HCT116 (cell line): ENCODE data around the gene DOCK3. TPM values are rescaled to one million over a fixed set of nuclear protein-coding genes. Genes with fewer than 3 reads are reported as not detected.

Experiments used
- ATAC-seq: fragments of 200-7000 bp; cut with Tn5 transposase; 2 replicates; pipeline ENCODE4 v1.9.1; 2020; ENCODE audit warnings: mild to moderate bottlenecking, moderate library complexity
- BruUV-seq: library from RNA; stranded (reverse); fragments of 400-500 nt; replicated peaks from 2 replicates; lab custom pipeline; 2021; lab: Mats Ljungman, UMichigan
- CTCF ChIA-PET: fragments of 300-600 bp; sonication (Branson Sonifier 250); formaldehyde crosslinking; loops from one replicate; lab custom pipeline; 2021; ENCODE audit warnings: antibody characterized with exemption; lab: Charles Lee
- POLR2A ChIA-PET: fragments of 300-600, 350-600 bp; sonication (Branson Sonifier 250); formaldehyde crosslinking; loops from one replicate; lab custom pipeline; 2021; ENCODE audit warnings: antibody characterized with exemption; lab: Charles Lee
- RAD21 ChIA-PET, 2 experiments: fragments of 300-600 bp; sonication (Branson Sonifier 250); formaldehyde crosslinking; loops; one replicate each; lab custom pipeline; 2023; ENCODE audit warnings: low total read pairs in 2 of 2; ENCODE audit not compliant: uncharacterized antibody in 2 of 2, unreplicated experiment in 2 of 2, low non-redundant PET in 1 of 2; lab: Charles Lee
- DNase-seq: peaks from one replicate; pipeline ENCODE4 v3.0.0-alpha.2; 2010; ENCODE audit warnings: low read depth, low spot score
- H2AFZ ChIP-seq: fragments of 200-600 bp; shearing (Covaris generic), sonication (generic); 2 replicates; pipeline ENCODE4 v1.6.1; 2017; ENCODE audit warnings: low read depth, mixed run types, mixed read lengths, antibody characterized with exemption, low read length; ENCODE audit not compliant: poor library complexity, severe bottlenecking
- H3K27ac ChIP-seq: 2 replicates; pipeline ENCODE4 v1.5.1; 2012; ENCODE audit warnings: low read depth, low read length
- H3K27me3 ChIP-seq: fragments of 200-600 bp; sonication (generic); 2 replicates; pipeline ENCODE4 v1.6.1; 2016; ENCODE audit warnings: mixed run types, low read length, mixed read lengths; ENCODE audit not compliant: insufficient read depth
- H3K36me3 ChIP-seq, 2 experiments: fragments of 200-500 bp in 1 of 2; fragments of 200-600 bp in 1 of 2; sonication (Bioruptor generic) in 1 of 2; sonication (generic) in 1 of 2; 2 replicates each; pipeline versions ENCODE4 v1.5.1 to v1.6.1; 2014 to 2016; ENCODE audit warnings: low read length in 2 of 2, inconsistent platforms in 1 of 2, mixed read lengths in 1 of 2, mixed run types in 1 of 2; ENCODE audit not compliant: insufficient read depth in 2 of 2, control insufficient read depth in 1 of 2
- H3K4me1 ChIP-seq, 2 experiments: fragments of 200-600 bp in 1 of 2; sonication (generic) in 1 of 2; 2 replicates each; pipeline versions ENCODE4 v1.5.1 to v1.6.1; 2012 to 2017; ENCODE audit warnings: low read length in 2 of 2, inconsistent platforms in 1 of 2, mild to moderate bottlenecking in 1 of 2, mixed read lengths in 1 of 2, mixed run types in 1 of 2, moderate library complexity in 1 of 2; ENCODE audit not compliant: insufficient read depth in 2 of 2, control insufficient read depth in 1 of 2
- H3K4me2 ChIP-seq: fragments of 200-600 bp; sonication (generic); 2 replicates; pipeline ENCODE4 v1.6.1; 2017; ENCODE audit warnings: mixed run types, low read length, mixed read lengths
- H3K4me3 ChIP-seq, 2 experiments: fragments of 200-600 bp in 1 of 2; sonication (generic) in 1 of 2; replicated peaks in 1 of 2; 2 replicates each; pipeline ENCODE4 v1.5.1; 2011 to 2016; ENCODE audit warnings: low read length in 2 of 2, control low read depth in 1 of 2, low read depth in 1 of 2, mild to moderate bottlenecking in 1 of 2, mixed read lengths in 1 of 2, mixed run types in 1 of 2
- H3K79me2 ChIP-seq: fragments of 200-600 bp; sonication (generic); 2 replicates; pipeline ENCODE4 v1.6.1; 2017; ENCODE audit warnings: mild to moderate bottlenecking, mixed run types, low read length, moderate library complexity, mixed read lengths; ENCODE audit not compliant: insufficient read depth
- H3K9ac ChIP-seq: fragments of 200-600 bp; sonication (generic); 2 replicates; pipeline ENCODE4 v1.6.1; 2016; ENCODE audit warnings: low read length, mixed read lengths
- H3K9me2 ChIP-seq: fragments of 200-600 bp; sonication (generic), shearing (Covaris generic); 2 replicates; pipeline ENCODE4 v1.6.1; 2017; ENCODE audit warnings: mixed run types, mild to moderate bottlenecking, moderate library complexity; ENCODE audit not compliant: insufficient read depth
- H3K9me3 ChIP-seq, 2 experiments: fragments of 200-500 bp in 1 of 2; fragments of 200-600 bp in 1 of 2; sonication (Bioruptor generic) in 1 of 2; sonication (generic) in 1 of 2; 2 replicates each; pipeline ENCODE4 v1.6.1; 2014 to 2017; ENCODE audit warnings: low read length in 2 of 2, mixed read lengths in 2 of 2, inconsistent platforms in 1 of 2, low read depth in 1 of 2, mild to moderate bottlenecking in 1 of 2, mixed run types in 1 of 2, moderate library complexity in 1 of 2; ENCODE audit not compliant: control insufficient read depth in 1 of 2, insufficient read depth in 1 of 2
- H4K20me1 ChIP-seq: fragments of 200-600 bp; sonication (generic), shearing (Covaris generic); 2 replicates; pipeline ENCODE4 v1.6.1; 2017; ENCODE audit warnings: mixed run types, mild to moderate bottlenecking, moderate library complexity; ENCODE audit not compliant: insufficient read depth
- CBX3 ChIP-seq: IDR thresholded peaks from 2 replicates; pipeline ENCODE4 v1.6.1; 2012; ENCODE audit warnings: low read depth
- EGR1 ChIP-seq: IDR thresholded peaks from 2 replicates; pipeline ENCODE4 v1.6.1; 2012; ENCODE audit warnings: low read depth
- ELF1 ChIP-seq: IDR thresholded peaks from 2 replicates; pipeline ENCODE4 v1.6.1; 2012; ENCODE audit warnings: low read depth, borderline replicate concordance
- POLR2A ChIP-seq: IDR thresholded peaks from 2 replicates; pipeline ENCODE4 v1.7.0; 2011; ENCODE audit warnings: borderline replicate concordance; ENCODE audit not compliant: insufficient read depth, insufficient read length; ENCODE audit errors: extremely low read depth
- POLR2AphosphoS5 ChIP-seq: IDR thresholded peaks from 2 replicates; pipeline ENCODE4 v1.6.1; 2011; ENCODE audit warnings: mild to moderate bottlenecking, low read depth, low read length, moderate library complexity
- RAD21 ChIP-seq: IDR thresholded peaks from 2 replicates; pipeline ENCODE4 v1.6.1; 2012; ENCODE audit warnings: low read depth, mild to moderate bottlenecking
- SP1 ChIP-seq: IDR thresholded peaks from 2 replicates; pipeline ENCODE4 v1.6.1; 2012; ENCODE audit warnings: low read depth
- YY1 ChIP-seq: IDR thresholded peaks from 2 replicates; pipeline ENCODE4 v1.6.1; 2011; ENCODE audit warnings: low read length, low read depth, moderate library complexity, mild to moderate bottlenecking; ENCODE audit not compliant: insufficient replicate concordance; ENCODE audit errors: extremely low read depth
- intact Hi-C: fragments of 100-400 bp; cut with micrococcal nuclease; formaldehyde crosslinking; loops from 2 replicates; pipeline ENCODE4 v1.10.0; 2022
- total RNA-seq: library from RNA; stranded (reverse); gene quantifications from one replicate; pipeline ENCODE4 v1.2.1, GENCODE V29; 2021; ENCODE audit not compliant: unreplicated experiment
- TF ChIP-seq, protein P1 (sequence below): IDR thresholded peaks from 2 replicates; pipeline ENCODE4 v1.6.1; 2012; ENCODE audit warnings: low read depth
- TF ChIP-seq, protein P2 (sequence below): IDR thresholded peaks from 2 replicates; pipeline ENCODE4 v1.6.1; 2012
- TF ChIP-seq, protein P3 (sequence below): IDR thresholded peaks from 2 replicates; pipeline ENCODE4 v1.6.1; 2012
- TF ChIP-seq, protein P4 (sequence below): IDR thresholded peaks from 2 replicates; pipeline ENCODE4 v1.6.1; 2011; ENCODE audit warnings: mild to moderate bottlenecking, low read length, moderate library complexity; ENCODE audit not compliant: insufficient replicate concordance; ENCODE audit errors: extremely low read depth

Gene DOCK3
- total RNA-seq, 1 experiment from 2014 or later, result 4.2 TPM

DNA sequence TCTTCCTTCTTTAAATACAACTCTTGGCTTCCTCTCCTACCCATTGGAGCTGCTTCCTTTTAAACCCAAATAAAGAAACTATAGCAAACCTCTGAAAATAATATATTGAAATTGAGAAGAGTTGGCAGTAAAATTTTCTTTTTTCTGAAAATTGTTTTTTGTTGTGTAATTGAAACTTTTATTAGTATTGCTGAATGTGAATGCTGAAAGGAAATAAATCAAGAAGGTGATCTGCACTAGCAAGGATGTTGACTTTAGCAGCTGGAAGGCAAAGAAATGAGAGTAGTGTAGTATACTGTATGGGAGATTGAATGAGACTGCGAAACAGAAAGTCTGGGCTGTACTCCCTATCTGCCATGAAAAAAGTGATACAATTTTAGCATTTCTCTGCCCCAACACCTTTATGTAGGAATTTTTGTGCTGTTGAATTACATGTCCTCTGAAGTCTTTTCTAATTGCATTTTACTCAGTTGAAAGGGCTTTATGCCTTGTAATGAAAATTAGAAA, 166.3 kb downstream of the DOCK3 start (continued):
- TF ChIP-seq, protein P1, sequence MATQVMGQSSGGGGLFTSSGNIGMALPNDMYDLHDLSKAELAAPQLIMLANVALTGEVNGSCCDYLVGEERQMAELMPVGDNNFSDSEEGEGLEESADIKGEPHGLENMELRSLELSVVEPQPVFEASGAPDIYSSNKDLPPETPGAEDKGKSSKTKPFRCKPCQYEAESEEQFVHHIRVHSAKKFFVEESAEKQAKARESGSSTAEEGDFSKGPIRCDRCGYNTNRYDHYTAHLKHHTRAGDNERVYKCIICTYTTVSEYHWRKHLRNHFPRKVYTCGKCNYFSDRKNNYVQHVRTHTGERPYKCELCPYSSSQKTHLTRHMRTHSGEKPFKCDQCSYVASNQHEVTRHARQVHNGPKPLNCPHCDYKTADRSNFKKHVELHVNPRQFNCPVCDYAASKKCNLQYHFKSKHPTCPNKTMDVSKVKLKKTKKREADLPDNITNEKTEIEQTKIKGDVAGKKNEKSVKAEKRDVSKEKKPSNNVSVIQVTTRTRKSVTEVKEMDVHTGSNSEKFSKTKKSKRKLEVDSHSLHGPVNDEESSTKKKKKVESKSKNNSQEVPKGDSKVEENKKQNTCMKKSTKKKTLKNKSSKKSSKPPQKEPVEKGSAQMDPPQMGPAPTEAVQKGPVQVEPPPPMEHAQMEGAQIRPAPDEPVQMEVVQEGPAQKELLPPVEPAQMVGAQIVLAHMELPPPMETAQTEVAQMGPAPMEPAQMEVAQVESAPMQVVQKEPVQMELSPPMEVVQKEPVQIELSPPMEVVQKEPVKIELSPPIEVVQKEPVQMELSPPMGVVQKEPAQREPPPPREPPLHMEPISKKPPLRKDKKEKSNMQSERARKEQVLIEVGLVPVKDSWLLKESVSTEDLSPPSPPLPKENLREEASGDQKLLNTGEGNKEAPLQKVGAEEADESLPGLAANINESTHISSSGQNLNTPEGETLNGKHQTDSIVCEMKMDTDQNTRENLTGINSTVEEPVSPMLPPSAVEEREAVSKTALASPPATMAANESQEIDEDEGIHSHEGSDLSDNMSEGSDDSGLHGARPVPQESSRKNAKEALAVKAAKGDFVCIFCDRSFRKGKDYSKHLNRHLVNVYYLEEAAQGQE, result no peak
- no peak for TF ChIP-seq YY1
- TF ChIP-seq, protein P2, sequence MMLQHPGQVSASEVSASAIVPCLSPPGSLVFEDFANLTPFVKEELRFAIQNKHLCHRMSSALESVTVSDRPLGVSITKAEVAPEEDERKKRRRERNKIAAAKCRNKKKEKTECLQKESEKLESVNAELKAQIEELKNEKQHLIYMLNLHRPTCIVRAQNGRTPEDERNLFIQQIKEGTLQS, result no peak
- TF ChIP-seq, all 23 proteins: peak for 0

DNA sequence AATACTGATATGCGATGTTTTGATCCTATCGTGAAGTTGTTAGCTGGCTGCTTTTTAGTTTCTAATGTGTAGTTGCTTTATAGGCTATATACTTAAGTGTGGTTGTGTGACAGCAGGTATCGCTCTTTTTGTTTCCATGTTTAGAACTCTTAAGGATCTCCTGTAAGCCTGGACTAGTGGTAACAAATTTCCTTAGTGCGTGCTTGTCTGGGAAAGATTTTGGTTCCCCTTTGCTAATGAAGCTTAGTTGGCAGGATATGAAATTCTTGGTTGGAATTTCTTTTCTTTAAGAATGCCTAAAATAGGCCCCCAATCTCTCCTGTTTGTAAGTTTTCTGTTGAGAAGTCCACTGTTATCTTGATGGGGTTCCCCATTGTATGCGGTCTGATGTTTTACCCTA, 173.6 kb downstream of the DOCK3 start:
- Histone ChIP-seq H3K36me3 (no peaks in the 10 kb centered on the region), H4K20me1 (no peaks in the 10 kb centered on the region), H3K27me3 (no peaks in the 10 kb centered on the region), H3K9me3 (peaks cover 0 to 5% of the 10 kb centered on the region in 2 experiments; a peak in 1 of 4 replicates), H3K4me3 (no peak overlapping the region), H3K9me2 (no peaks in the 10 kb centered on the region)
- ATAC-seq, result no peak
- no peak for DNase-seq
- TF ChIP-seq SP1 (no peak), POLR2A (no peak), POLR2AphosphoS5 (no peak), EGR1 (no peak), ELF1 (no peak), RAD21 (no peak), CBX3 (no peak)
- TF ChIP-seq, protein P3, sequence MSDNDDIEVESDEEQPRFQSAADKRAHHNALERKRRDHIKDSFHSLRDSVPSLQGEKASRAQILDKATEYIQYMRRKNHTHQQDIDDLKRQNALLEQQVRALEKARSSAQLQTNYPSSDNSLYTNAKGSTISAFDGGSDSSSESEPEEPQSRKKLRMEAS, result no peak
- TF ChIP-seq, protein P4, sequence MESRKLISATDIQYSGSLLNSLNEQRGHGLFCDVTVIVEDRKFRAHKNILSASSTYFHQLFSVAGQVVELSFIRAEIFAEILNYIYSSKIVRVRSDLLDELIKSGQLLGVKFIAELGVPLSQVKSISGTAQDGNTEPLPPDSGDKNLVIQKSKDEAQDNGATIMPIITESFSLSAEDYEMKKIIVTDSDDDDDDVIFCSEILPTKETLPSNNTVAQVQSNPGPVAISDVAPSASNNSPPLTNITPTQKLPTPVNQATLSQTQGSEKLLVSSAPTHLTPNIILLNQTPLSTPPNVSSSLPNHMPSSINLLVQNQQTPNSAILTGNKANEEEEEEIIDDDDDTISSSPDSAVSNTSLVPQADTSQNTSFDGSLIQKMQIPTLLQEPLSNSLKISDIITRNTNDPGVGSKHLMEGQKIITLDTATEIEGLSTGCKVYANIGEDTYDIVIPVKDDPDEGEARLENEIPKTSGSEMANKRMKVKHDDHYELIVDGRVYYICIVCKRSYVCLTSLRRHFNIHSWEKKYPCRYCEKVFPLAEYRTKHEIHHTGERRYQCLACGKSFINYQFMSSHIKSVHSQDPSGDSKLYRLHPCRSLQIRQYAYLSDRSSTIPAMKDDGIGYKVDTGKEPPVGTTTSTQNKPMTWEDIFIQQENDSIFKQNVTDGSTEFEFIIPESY, result no peak
- TF ChIP-seq, all 23 proteins: peak for 0
- no peak overlapping the region for H3K27ac ChIP-seq
- BruUV-seq, result no TSS peak
- intact Hi-C loops, result no loop called here
- RAD21 ChIA-PET, result no interaction called here
- peaks cover 0 to 5% of the 10 kb centered on the region in 2 experiments; a peak in 1 of 4 replicates for H3K4me1 ChIP-seq
- H3K79me2 ChIP-seq, result no peaks in the 10 kb centered on the region
- POLR2A ChIA-PET, result no interaction called here
- no peak overlapping the region for H3K4me2 ChIP-seq
- no peak overlapping the region for H3K9ac ChIP-seq
- H2AFZ ChIP-seq, result no peak overlapping the region
- CTCF ChIA-PET, result no interaction called here
